ENCODE measurements around the gene FAM78B. TPM values are rescaled to one million over a fixed set of nuclear protein-coding genes. Genes with fewer than 3 reads are reported as not detected.
A peak's percentile ranks its signal among the peaks of the same experiment; 100 is the strongest.

The FAM78B gene
- total RNA-seq, 1 experiment from 2014 or later: 0.24 TPM

DNA sequence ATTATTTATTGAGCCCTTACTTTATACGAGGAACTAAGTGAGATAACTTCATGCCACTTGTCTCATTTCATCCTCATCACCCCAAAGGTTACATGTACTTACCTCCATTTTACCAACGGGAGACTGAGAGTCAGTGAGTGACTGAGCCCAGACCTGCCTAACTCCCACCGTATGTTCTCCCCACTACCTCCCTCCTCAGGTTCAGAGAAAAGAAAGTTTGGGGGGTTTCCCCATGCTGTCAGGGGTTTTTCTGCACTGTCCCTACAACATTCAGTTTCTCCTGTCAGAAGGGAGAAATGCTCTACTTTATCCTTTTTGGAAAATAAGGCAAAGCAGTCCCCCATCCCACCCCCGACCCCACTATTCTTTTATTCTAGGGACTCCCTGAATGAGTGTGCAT, 32.9 kb downstream of the FAM78B start:
- no peaks in the 10 kb centered on the region for H3K9me3 ChIP-seq (ENCODE audit: low read depth, low read length, poor library complexity, severe bottlenecking)
- BruUV-seq (replicated peaks): no TSS peak
- no peak for DNase-seq (ENCODE audit: low spot score)
- H3K27me3 ChIP-seq (replicated peaks; ENCODE audit: insufficient read depth, low read depth, low read length, poor library complexity): peaks cover 4% of the 10 kb centered on the region
- CTCF ChIA-PET: no interaction called here
- H3K4me3 ChIP-seq (ENCODE audit: low read depth, low read length, poor library complexity, severe bottlenecking): no peak overlapping the region
- TF ChIP-seq EZH2 (IDR thresholded peaks at IDR 0.05; ENCODE audit: borderline replicate concordance, low read depth, low read length, poor library complexity, severe bottlenecking) (no peak), CTCF (conservative IDR thresholded peaks at IDR 0.05; ENCODE audit: low read depth, low read length) (no peak)
- H3K27ac ChIP-seq (ENCODE audit: low read depth, low read length, poor library complexity, severe bottlenecking): no peak overlapping the region
- intact Hi-C loops (cut with micrococcal nuclease; ENCODE audit: unreplicated experiment): no loop called here
- no peaks in the 10 kb centered on the region for H3K36me3 ChIP-seq (ENCODE audit: insufficient read depth, low read length, poor library complexity, severe bottlenecking)
- H3K4me1 ChIP-seq (ENCODE audit: insufficient read depth, low read length, poor library complexity, severe bottlenecking): no peaks in the 10 kb centered on the region
- POLR2A ChIA-PET (ENCODE audit: low non-redundant PET): no interaction called here

DNA sequence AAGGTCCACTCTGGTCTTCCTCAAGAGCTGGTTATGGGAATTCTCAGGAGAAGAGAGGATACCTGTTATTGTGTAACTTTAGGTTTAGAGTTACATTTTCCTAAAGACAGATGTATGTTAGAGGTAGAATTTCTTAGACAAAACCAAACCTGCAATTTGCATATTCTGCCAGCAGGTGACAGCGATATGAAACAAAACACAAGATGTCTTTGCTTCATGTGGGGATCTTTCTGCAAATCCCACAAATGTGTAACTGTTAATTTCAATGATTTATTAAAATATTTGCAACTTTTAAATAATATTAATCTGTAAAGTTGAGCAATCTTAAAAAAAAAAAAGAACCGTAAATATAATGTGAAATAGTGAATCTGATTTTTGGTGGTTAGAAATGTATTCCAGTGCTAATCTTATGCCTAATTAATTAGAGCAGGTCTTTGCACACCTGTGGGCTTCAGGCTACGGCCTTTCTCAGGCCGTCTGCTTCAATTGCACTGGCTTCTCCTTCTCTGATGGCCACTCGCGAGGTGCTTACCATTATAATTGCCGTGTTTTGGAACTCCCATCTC, 33.4 kb downstream of the FAM78B start:
- DNase-seq (ENCODE audit: low spot score): peak; percentile 4
- ChIA-PET POLR2A (ENCODE audit: low non-redundant PET) (no interaction called here), CTCF (interaction anchor here (0.8 kb wide), 1 partner anchor 346 kb away, joined by 3 read pairs; no protein-coding TSS in a partner anchor)
- Histone ChIP-seq H3K4me1 (ENCODE audit: insufficient read depth, low read length, poor library complexity, severe bottlenecking) (no peaks in the 10 kb centered on the region), H3K27ac (ENCODE audit: low read depth, low read length, poor library complexity, severe bottlenecking) (no peak overlapping the region), H3K27me3 (replicated peaks; ENCODE audit: insufficient read depth, low read depth, low read length, poor library complexity) (peaks cover 4% of the 10 kb centered on the region), H3K4me3 (ENCODE audit: low read depth, low read length, poor library complexity, severe bottlenecking) (no peak overlapping the region), H3K9me3 (ENCODE audit: low read depth, low read length, poor library complexity, severe bottlenecking) (no peaks in the 10 kb centered on the region), H3K36me3 (ENCODE audit: insufficient read depth, low read length, poor library complexity, severe bottlenecking) (no peaks in the 10 kb centered on the region)
- no TSS peak for BruUV-seq (replicated peaks)
- no peak for TF ChIP-seq EZH2 (IDR thresholded peaks at IDR 0.05; ENCODE audit: borderline replicate concordance, low read depth, low read length, poor library complexity, severe bottlenecking)
- TF ChIP-seq CTCF (conservative IDR thresholded peaks at IDR 0.05; ENCODE audit: low read depth, low read length): peak; percentile 48
- intact Hi-C loops (cut with micrococcal nuclease; ENCODE audit: unreplicated experiment): no loop called here

DNA sequence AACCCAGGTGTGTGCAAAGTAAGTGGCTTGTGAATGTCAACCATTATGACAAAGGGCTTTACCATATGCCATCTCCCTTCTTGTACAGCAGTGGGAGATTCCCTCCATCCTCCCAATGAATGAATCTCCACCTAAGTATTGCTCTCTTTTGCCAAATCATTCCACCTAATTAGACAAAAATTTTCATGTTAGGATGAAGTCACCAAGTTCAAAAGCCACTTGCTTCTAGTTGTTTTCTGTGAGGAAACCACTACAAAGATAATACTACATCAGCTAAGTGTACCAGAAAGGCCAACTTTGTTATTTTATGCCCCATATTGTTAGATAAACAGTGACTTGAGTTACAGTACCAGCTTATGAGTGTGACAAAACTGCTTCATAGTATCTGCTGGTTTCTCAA, 34.3 kb downstream of the FAM78B start:
- DNase-seq (ENCODE audit: low spot score): no peak
- H3K27me3 ChIP-seq (replicated peaks; ENCODE audit: insufficient read depth, low read depth, low read length, poor library complexity): peaks cover 4% of the 10 kb centered on the region
- no TSS peak for BruUV-seq (replicated peaks)
- H3K36me3 ChIP-seq (ENCODE audit: insufficient read depth, low read length, poor library complexity, severe bottlenecking): no peaks in the 10 kb centered on the region
- no peak overlapping the region for H3K27ac ChIP-seq (ENCODE audit: low read depth, low read length, poor library complexity, severe bottlenecking)
- CTCF ChIA-PET: interaction anchor here (0.8 kb wide), 1 partner anchor 347 kb away, joined by 3 read pairs; no protein-coding TSS in a partner anchor
- no peaks in the 10 kb centered on the region for H3K9me3 ChIP-seq (ENCODE audit: low read depth, low read length, poor library complexity, severe bottlenecking)
- no peak for TF ChIP-seq EZH2 (IDR thresholded peaks at IDR 0.05; ENCODE audit: borderline replicate concordance, low read depth, low read length, poor library complexity, severe bottlenecking)
- TF ChIP-seq CTCF (conservative IDR thresholded peaks at IDR 0.05; ENCODE audit: low read depth, low read length): no peak
- POLR2A ChIA-PET (ENCODE audit: low non-redundant PET): no interaction called here
- H3K4me3 ChIP-seq (ENCODE audit: low read depth, low read length, poor library complexity, severe bottlenecking): no peak overlapping the region
- intact Hi-C loops (cut with micrococcal nuclease; ENCODE audit: unreplicated experiment): no loop called here
- no peaks in the 10 kb centered on the region for H3K4me1 ChIP-seq (ENCODE audit: insufficient read depth, low read length, poor library complexity, severe bottlenecking)
